Activated CD8-positive, alpha-beta memory T cell treated with anti-CD3 and anti-CD28 coated beads, Interleukin-2, amount 50 U/mL, for 1 hour (primary cell): ENCODE data around the gene RNF14.
A peak's percentile ranks its signal among the peaks of the same experiment; 100 is the strongest.

Source experiments
- DNase-seq: peaks from one replicate; pipeline ENCODE4 v3.0.0-alpha.2; 2020; ENCODE audit errors: extremely low read depth

RNF14 gene

GRCh38 chr5:141947316-141947715 lies 21.6 kb upstream of the RNF14 start:
- no peak for DNase-seq

DNA sequence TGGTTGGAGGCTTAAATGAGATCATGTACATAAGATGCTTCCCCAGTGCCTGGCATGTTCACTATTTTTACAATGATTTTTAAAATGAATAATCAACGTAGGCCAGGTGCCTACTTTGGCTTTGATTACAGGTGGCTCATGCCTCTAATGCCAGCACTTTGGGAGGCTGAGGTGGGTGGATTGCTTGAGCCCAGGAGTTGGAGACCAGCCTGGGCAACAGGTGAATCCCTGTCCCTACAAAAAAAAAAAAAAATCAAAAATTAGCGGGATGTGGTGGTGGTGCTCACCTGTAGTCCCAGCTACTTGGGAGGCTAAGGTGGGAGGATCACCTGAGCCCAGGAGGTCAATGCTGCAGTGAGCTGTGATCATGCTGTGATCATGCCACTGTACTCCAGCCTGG lies 20.1 kb upstream of the RNF14 start:
- DNase-seq = no peak

GRCh38 chr5:141949511-141949910 lies 19.4 kb upstream of the RNF14 start:
- no peak for DNase-seq

DNA sequence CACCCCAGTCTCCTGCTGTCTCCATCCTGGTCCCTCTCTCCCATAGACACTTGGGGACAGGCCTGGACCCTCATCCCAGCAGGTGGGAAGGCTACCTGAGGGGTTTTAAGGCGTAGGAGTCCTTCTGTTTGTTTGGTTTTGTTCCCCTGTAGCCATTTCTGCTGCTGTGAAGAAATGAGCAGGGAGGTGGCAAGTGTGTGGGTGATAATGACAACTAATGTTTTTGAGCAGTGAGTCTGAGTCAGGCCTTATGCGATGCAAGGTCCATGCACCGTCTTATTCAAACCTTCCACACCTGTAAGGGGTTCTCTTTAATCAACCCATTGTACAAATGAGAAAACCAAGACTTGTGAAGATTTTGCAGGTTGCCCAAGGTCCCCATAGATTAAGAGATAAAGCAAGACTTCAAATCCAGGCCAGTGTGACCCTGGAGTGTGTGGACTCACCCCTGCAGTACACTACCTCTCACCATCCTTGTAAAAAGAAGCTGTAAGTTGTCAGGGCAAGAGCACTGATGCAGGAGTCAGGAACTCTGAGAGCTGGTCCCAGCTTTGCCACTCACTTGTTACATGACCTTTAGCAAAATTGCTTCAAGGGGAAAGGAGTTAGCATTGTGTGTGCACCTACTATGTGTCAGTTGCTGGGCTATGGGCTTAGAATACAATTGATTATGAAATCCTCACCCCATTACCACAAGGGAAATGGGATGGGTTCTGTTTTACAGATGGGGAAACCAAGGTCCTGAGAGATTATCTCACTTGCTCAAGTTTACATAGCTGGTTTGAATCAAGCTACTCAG lies 18.5 kb upstream of the RNF14 start:
- DNase-seq = no peak

DNA sequence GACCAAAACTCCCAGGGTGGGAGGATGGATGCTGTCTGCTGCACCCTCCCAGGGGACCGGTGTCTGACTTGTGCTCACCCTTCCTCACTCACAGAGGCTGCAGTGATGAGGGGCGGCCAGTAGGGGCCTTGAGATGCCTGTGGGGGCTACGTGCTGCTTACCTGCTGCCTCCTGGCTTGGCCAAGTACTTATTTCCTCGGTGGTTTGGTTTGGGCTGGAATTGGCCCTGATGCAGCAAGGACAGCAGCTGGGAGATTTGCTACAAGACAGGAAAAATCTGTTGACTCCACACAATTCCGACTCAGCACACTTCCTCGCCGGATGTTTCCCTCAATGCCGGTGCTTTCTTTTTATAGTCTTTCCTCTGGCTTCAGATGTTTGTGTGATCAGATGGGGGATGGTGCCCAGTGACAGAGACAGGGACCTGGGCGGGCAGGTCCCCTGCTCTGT lies 17.5 kb upstream of the RNF14 start:
- peak; percentile 14 for DNase-seq

GRCh38 chr5:141952020-141952419 lies 16.9 kb upstream of the RNF14 start:
- DNase-seq = no peak

- no peak for DNase-seq
These were observed 14.7 kb upstream of the RNF14 start for GRCh38 chr5:141954194-141954593.

DNA sequence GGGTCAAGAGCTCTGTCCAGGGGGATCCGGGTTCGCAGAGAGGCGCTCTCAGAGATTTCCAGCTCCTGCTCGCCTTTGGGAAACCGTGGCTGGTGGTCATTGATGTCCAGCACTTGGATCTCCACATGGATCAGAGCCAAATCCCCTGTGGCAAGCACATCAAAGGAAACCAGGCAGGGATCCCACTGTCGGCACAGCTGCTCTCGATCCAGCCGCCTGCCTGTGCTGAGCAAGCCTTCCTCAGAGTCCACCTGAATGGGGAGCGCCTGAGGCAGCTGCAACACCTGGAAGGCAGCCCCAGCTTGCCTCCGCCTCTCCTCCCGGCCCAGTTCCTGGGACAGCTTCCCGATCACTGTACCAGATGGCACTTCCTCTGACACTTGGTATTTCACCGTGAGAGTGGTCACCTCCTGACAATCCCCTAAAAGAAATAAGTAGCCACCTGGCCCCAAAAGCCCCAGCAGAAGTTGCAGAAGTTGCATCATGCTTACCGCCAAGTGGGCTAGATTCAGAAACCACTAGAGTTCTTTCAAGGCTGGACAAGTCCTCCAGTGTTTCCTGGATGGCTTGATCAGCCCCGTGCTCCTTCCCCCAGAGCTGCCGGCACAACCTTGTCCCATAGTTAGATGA lies 11.4 kb upstream of the RNF14 start:
- DNase-seq = no peak

DNA sequence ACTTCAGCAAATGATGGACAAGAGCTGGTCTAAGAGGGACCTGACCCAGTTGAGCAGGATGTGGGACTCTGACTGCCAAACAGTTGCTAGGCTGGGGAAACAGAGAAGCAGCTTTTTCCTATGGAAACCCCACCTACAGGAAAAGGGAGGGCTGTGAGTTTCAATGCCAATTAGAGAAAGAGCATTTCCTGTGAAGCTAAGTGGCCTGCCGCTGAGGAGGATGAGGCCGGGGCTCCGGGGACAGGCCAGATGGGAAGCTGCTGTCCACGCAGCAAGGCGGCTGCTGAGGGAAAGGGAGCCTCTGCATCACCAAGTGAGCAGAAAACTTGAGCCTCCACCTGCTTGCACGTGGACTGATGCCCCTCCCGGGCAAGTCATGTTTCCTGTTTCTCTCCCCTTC lies 10.8 kb upstream of the RNF14 start, which contains the start of gene PCDH12:
PCDH12 (minus strand) TSS at position 90 of the 400 bp plus-strand sequence. CDS start 351 bp downstream, outside the sequence.
- DNase-seq = no peak

- DNase-seq = no peak
These were observed 10.2 kb upstream of the RNF14 start for GRCh38 chr5:141958546-141959172.

GRCh38 chr5:141960018-141960417 lies 8.9 kb upstream of the RNF14 start:
- DNase-seq = no peak

DNA sequence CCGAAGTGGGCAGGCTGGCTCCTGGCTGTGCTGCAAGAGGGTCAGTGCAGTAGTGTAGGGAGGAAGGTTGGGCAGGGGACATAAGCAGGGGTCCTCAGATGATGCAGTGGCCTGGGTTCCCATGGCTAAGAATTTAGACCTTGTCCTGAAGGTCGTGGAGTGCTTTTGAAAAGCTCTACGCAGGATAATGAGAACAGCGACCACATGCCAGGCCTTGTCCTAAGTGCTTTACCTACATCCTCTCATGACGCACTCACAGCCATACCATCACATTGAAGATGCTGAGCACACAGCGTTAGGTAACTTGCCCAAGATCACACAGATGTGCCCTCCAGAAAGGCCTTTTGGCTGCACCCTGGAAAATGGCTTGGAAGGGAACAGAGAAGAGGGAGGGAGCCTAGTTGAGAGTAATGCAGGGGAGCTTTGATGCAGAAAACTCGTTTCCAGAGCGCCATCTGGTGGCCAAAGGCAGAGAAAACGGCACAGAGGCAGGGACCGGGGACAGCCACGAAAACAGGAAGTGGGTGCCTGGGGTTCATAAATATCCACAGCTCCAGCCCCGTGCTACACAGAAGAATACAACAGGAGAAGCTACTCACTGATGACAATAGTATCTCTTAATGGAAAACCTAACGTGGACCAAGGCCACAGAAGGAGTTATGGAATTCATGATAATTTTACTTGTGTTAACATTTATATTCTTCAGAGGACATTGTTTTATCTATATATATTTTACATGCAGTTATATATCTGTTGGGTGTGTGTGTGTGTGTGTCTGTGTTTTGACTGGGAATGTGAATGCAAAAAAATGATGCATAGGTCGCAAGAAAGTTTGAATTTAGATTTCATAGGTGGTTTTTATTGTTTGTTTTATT lies 8.2 kb upstream of the RNF14 start:
- peak; percentile 70 for DNase-seq

DNA sequence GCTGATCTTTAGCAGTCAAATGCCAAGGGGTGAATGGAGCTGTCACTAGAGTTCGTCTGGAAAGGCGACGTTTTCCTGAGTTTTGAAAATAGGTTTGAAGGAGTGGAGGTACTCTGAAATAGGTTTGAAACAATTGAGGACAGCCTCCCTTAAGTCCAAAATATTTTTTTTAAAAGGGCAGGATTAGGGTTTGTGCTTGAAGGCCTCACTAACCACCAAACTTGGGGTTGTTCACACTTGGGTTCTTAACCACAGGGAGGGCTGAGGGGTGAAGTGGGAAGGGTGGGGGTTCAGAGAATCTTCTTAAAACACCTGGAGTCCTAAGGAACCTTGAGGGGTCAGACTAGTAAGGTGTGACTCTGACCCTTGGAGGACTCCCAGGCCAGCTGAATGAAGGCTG lies 7.4 kb upstream of the RNF14 start:
- no peak for DNase-seq

- no peak for DNase-seq
These were observed 5.2 kb upstream of the RNF14 start for GRCh38 chr5:141963701-141964100.

GRCh38 chr5:141965071-141965470 lies 3.8 kb upstream of the RNF14 start:
- no peak for DNase-seq

DNA sequence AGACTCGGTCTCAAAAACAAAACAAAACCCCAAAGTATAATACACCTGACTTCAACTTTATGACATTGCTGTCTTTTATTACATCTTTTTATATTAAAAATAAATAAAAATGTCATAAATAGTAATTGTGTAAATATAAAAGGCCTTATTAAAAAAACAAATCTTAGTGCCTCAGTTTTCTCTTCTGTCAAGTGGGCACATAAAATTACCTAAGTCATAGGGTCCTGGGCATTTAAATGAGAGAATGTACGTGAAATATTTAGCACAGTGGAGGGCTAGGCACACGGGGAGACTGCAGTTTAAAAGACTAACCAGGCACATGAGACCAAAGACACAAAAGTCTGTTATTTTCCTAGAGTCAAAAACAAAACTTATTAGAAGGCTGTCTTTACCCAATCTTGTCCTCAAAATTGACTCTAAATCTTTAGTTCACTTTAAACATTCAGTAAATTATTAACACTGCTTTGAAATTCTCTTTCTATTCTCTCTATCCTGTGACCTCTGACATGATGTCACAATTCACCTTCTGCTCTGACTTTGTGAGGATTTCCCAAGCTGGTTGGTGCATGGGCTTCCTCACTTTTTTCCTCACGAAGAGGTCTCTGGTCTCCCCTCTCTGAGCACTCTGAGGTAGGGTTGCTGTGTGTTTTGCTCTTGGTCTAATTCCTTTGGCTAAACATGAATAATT lies 2.5 kb upstream of the RNF14 start:
- DNase-seq = no peak

- no peak for DNase-seq
These were observed 2.0 kb upstream of the RNF14 start for GRCh38 chr5:141966963-141967333.

- DNase-seq = no peak
These were observed 1.2 kb downstream of the RNF14 start for GRCh38 chr5:141969783-141970771.

- no peak for DNase-seq
These were observed 5.1 kb downstream of the RNF14 start for GRCh38 chr5:141973871-141974595.
